OCI-LY7 (cell line): ENCODE data around the gene FNIP1.

Experiments used
- CTCF ChIP-seq: fragments of 200-600 bp; sonication (generic); conservative IDR thresholded peaks from 2 replicates; pipeline ENCODE4 v1.5.1; 2014; ENCODE audit warnings: mild to moderate bottlenecking, antibody characterized with exemption, low read length, moderate library complexity, mixed read lengths
- EZH2phosphoT487 ChIP-seq: fragments of 200-600 bp; sonication (generic); IDR thresholded peaks from 2 replicates; pipeline ENCODE4 v1.6.1; 2018; ENCODE audit warnings: low read depth, borderline replicate concordance, mild to moderate bottlenecking, mixed run types, antibody characterized with exemption, low read length, moderate library complexity, mixed read lengths

GRCh38 chr5:131773805-131774204, 23.0 kb downstream of the FNIP1 start:
- TF ChIP-seq CTCF (no peak), EZH2phosphoT487 (no peak)
